Ovary (tissue), 9 donors: ENCODE results near the gene THPO. TPM values are rescaled to one million over a fixed set of nuclear protein-coding genes. Genes with fewer than 3 reads are reported as not detected.
A peak's percentile ranks its signal among the peaks of the same experiment; 100 is the strongest.

Experiments
- DNase-seq, 5 donors: peaks; one replicate each; pipeline ENCODE4 v3.0.0-alpha.2; 2019 to 2020
- H3K27ac ChIP-seq, 2 donors: fragments of 200-600 bp; one replicate each; pipeline versions ENCODE4 v1.5.1 to v1.8.0; 2019 to 2022
- H3K27me3 ChIP-seq: fragments of 200-600 bp; one replicate; pipeline ENCODE4 v1.8.0; 2022
- H3K36me3 ChIP-seq: fragments of 200-600 bp; sonication (generic); one replicate; pipeline ENCODE4 v1.5.1; 2019
- H3K4me1 ChIP-seq: one replicate; pipeline ENCODE4 v1.8.1; 2013; ENCODE audit warnings: mild to moderate bottlenecking, moderate library complexity; ENCODE audit not compliant: insufficient read depth
- H3K4me3 ChIP-seq: fragments of 200-600 bp; sonication (generic); one replicate; pipeline ENCODE4 v1.5.1; 2017
- H3K9me3 ChIP-seq, 2 donors: fragments of 200-600 bp in 1 of 2; sonication (generic) in 1 of 2; one replicate each; pipeline versions ENCODE4 v1.5.1 to v1.8.1; 2013 to 2019; ENCODE audit warnings: mild to moderate bottlenecking in 1 of 2, moderate library complexity in 1 of 2
- CTCF ChIP-seq, 3 donors: fragments of 450-650 bp in 2 of 3; fragments of 200-600 bp in 1 of 3; IDR thresholded peaks; one replicate each; pipeline versions ENCODE4 v1.5.1 to v1.8.0; 2016 to 2022; ENCODE audit warnings: antibody characterized with exemption in 3 of 3, mild to moderate bottlenecking in 1 of 3
- EP300 ChIP-seq: sonication (generic); formaldehyde crosslinking; IDR thresholded peaks from one replicate; pipeline ENCODE4 v1.6.1; 2017; ENCODE audit warnings: antibody characterized with exemption
- POLR2A ChIP-seq: fragments of 450-650 bp; IDR thresholded peaks from one replicate; pipeline ENCODE4 v1.6.1; 2017; ENCODE audit warnings: antibody characterized with exemption, mild to moderate bottlenecking, moderate library complexity
- whole genome bisulfite sequencing, 3 donors: extraction: QIAGEN DNeasy Blood & Tissue Kit in 1 of 3; methylation state at CpG; one replicate each; pipeline versions ENCODE4 v1.1.5 to v1.1.7; 2013 to 2017; 5-methylcytosine and 5-hydroxymethylcytosine counted together
- intact Hi-C, 4 donors: fragments of 100-400 bp; cut with DNase I; formaldehyde crosslinking; loops; one replicate each; pipeline versions ENCODE4 v1.11.0 to v1.15.1; 2022 to 2023
- polyA plus RNA-seq, 2 donors: library from polyadenylated mRNA; stranded (reverse); fragments of 200-250 nt in 1 of 2; fragments of 350-450 nt in 1 of 2; fragmentation: Illumina TruSeq in 1 of 2; extraction: RNeasy Lipid Tissue Mini Kit (QIAGEN cat#74804) in 1 of 2; gene quantifications; one replicate each; pipeline ENCODE4 v1.2.3, GENCODE V29; 2013 to 2014
- total RNA-seq, 7 donors: library from RNA; depleted of rRNA in 2 of 7; stranded (reverse); fragments of >200 nt in 2 of 7; fragmentation: NEBNext Ultra II Directional in 3 of 7; extraction: Animal tissue kit (Norgen Biotek cat#: 25700) in 3 of 7; gene quantifications; one replicate each; pipeline versions ENCODE4 v1.1.0 to v1.2.4, GENCODE V29; 2016 to 2023
- donor health status: DM: no; HTN: no; CAD: no; lungs with moderate emphysema.
- donor health status: DM: no; HTN: no; CAD: no.
- donor health status: Bipolar disorder and iron deficiency.
- donor health status: DM: yes; HTN: yes; CAD: no.
- donor health status: DM: no; HTN: no; CAD: no.
- donor health status: DM: yes; HTN: yes; CAD: no.

Gene THPO
- total and polyA plus RNA-seq, 9 donors: 0.34 to 2.0 (median 1.2) TPM

DNA sequence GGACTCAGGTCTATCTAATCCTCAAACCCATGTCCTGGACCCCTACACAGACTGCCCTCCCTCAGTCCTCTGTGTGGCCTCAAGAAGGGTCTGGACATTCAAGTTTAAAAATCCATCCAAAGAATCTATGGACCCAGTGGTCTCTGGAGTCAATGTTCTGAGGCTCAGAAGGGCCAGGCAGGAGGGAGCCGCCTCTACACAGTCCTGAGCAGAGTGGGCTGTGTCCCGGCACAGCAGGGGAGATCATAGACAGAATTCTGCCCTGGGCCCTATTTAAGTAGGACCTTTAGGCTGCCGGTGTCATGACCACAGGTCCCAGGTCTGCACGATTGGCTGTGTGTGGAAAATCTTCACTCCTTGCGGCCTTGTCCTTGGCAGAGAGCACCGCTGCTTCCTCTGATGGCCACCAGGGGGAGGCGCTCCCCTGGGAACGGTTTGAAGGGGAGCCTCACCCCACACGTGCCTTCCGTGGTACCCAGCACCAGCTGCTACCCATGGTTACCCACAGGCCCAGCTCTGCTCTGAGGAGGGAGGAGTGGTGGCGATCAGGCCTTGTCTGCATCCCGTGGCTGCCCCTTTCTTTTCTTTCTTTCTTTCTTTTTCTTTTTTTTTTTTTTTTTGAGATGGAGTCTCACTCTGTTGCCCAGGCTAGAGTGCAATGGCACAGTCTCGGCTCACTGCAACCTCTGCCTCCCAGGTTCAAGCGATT lies 39.8 kb upstream of the THPO start:
- intact Hi-C loops: loop anchor here in 2 of 4 donors (5.0 to 10.0 kb wide), 4 partner anchors 45 to 127 kb away; no protein-coding TSS in a partner anchor
- Histone ChIP-seq H3K4me3 (no peak overlapping the region), H3K27me3 (no peaks in the 10 kb centered on the region), H3K9me3 (no peaks in the 10 kb centered on the region), H3K27ac (no peak overlapping the region), H3K36me3 (no peaks in the 10 kb centered on the region), H3K4me1 (peaks cover 3% of the 10 kb centered on the region)
- DNase-seq: peak; percentile 73 to 87 (median 81)
- WGBS, 3 donors: 27 to 31% (median 30%) methylated on average over 13 to 14 of the region's 14 CpGs
- TF ChIP-seq EP300: no peak
- peak; percentile 72 to 87 (median 82) for TF ChIP-seq CTCF (IDR thresholded peaks at IDR 0.05)

DNA sequence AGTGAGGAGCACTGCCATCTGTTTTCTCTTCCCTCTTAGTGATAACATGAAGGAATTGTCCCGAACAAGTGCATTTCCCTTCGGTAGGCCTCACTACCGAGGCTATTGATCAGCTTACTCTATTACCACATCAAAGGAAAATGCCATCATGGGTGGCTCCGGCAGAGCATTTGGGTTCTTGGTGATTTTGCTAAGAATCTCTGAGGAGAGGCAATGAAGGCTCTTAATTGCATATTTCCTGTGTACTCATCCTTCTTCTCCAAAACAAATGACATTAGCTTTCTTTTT lies 37.1 kb upstream of the THPO start:
- no peaks in the 10 kb centered on the region for H3K9me3 ChIP-seq
- TF ChIP-seq EP300: no peak
- TF ChIP-seq CTCF (IDR thresholded peaks at IDR 0.05): no peak
- TF ChIP-seq POLR2A: no peak
- no peak for DNase-seq
- no peak overlapping the region for H3K27ac ChIP-seq
- H3K4me3 ChIP-seq: no peak overlapping the region
- 80 to 83% (median 81%) methylated on average over 4 of the region's 4 CpGs for WGBS, 3 donors
- H3K27me3 ChIP-seq: no peaks in the 10 kb centered on the region
- H3K4me1 ChIP-seq: peaks cover 3% of the 10 kb centered on the region
- intact Hi-C loops: loop anchor here in 2 of 4 donors (5.0 to 10.0 kb wide), 4 partner anchors 43 to 130 kb away; no protein-coding TSS in a partner anchor
- no peaks in the 10 kb centered on the region for H3K36me3 ChIP-seq

- no peaks in the 10 kb centered on the region for H3K9me3 ChIP-seq
- intact Hi-C loops: loop anchor here in 2 of 4 donors (5.0 to 10.0 kb wide), 4 partner anchors 42 to 130 kb away; no protein-coding TSS in a partner anchor
- H3K27me3 ChIP-seq: no peaks in the 10 kb centered on the region
- TF ChIP-seq CTCF (IDR thresholded peaks at IDR 0.05): no peak
- TF ChIP-seq POLR2A: no peak
- no peak for TF ChIP-seq EP300
- no peak overlapping the region for H3K4me3 ChIP-seq
- peaks cover 3% of the 10 kb centered on the region for H3K4me1 ChIP-seq
- WGBS, 3 donors: 80 to 87% (median 83%) methylated on average over 16 of the region's 16 CpGs
- DNase-seq: no peak
- H3K36me3 ChIP-seq: no peaks in the 10 kb centered on the region
- H3K27ac ChIP-seq: no peak overlapping the region
These were observed 36.6 kb upstream of the THPO start for GRCh38 chr3:184414418-184415202.

- TF ChIP-seq POLR2A (no peak), EP300 (no peak), CTCF (IDR thresholded peaks at IDR 0.05) (no peak)
- intact Hi-C loops: loop anchor here in 2 of 4 donors (10.0 kb wide), 2 partner anchors 105 to 135 kb away; no protein-coding TSS in a partner anchor
- WGBS, 3 donors: 82 to 96% (median 94%) methylated on average over 11 to 12 of the region's 12 CpGs
These were observed 32.0 kb upstream of the THPO start for GRCh38 chr3:184409946-184410500.

More at GRCh38 chr3:184409946-184410500, 32.0 kb upstream of the THPO start:
- Histone ChIP-seq H3K4me1 (no peaks in the 10 kb centered on the region), H3K27ac (no peak overlapping the region), H3K9me3 (no peaks in the 10 kb centered on the region), H3K36me3 (no peaks in the 10 kb centered on the region), H3K27me3 (no peaks in the 10 kb centered on the region), H3K4me3 (no peak overlapping the region)
- no peak for DNase-seq
